ENCODE measurements around the gene PIM1. TPM values are rescaled to one million over a fixed set of nuclear protein-coding genes. Genes with fewer than 3 reads are reported as not detected.

The PIM1 gene
- total RNA-seq, 1 experiment from 2014 or later, result 42.1 TPM

DNA sequence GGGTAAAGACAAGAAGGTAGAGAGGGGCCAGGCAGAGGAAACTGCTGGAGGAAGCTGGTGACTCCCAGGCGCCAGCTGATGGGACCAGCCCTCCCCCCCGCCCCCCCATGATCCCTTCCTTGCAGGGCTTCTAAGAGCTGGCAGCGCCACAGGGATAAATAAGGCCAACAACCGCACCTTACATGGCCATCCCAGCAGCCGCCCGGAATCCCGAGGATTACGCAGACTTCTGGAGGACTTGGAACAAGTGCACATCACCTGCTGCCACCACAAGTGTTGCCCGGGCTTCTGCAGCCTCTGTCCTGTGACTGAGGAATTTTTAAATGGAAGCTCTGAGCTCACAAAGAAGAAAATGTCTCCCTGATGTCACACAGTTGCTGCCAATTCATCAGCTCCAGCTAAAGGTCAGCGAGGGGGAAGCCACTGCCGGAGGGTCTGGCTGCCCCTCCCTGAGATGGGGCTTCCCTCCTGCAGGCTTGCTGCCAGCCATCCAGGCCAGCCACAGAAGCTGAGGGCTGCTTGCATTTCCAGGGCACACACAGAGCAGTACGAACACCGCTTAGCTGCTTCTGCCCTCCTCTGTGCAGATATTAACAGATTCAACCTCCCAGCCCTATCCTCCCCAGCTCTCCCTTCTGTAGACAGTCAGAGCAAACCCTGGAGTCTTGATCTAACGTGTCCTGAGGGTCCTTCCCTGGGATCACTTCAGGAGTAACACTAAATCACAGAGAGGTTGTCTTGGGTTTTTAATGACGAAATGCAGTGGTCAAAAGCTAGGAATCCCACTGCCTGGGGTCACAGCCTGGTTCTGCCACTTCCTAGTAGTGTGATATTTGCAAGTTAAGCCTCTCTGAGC, 38.6 kb upstream of the PIM1 start:
- ATAC-seq (peak; percentile 52), DNase-seq (ENCODE audit: low read depth, low spot score) (no peak)
- CTCF ChIA-PET, result interaction anchor here (0.7 kb wide), 1 partner anchor 41 kb away, joined by 3 read pairs; no protein-coding TSS in a partner anchor
- TF ChIP-seq TCF7L2 (IDR thresholded peaks at IDR 0.05; ENCODE audit: low read depth, low read length) (no peak), SIN3A (IDR thresholded peaks at IDR 0.05; ENCODE audit: borderline replicate concordance, insufficient read depth, low read depth, low read length) (no peak)
- TF ChIP-seq, protein P1, sequence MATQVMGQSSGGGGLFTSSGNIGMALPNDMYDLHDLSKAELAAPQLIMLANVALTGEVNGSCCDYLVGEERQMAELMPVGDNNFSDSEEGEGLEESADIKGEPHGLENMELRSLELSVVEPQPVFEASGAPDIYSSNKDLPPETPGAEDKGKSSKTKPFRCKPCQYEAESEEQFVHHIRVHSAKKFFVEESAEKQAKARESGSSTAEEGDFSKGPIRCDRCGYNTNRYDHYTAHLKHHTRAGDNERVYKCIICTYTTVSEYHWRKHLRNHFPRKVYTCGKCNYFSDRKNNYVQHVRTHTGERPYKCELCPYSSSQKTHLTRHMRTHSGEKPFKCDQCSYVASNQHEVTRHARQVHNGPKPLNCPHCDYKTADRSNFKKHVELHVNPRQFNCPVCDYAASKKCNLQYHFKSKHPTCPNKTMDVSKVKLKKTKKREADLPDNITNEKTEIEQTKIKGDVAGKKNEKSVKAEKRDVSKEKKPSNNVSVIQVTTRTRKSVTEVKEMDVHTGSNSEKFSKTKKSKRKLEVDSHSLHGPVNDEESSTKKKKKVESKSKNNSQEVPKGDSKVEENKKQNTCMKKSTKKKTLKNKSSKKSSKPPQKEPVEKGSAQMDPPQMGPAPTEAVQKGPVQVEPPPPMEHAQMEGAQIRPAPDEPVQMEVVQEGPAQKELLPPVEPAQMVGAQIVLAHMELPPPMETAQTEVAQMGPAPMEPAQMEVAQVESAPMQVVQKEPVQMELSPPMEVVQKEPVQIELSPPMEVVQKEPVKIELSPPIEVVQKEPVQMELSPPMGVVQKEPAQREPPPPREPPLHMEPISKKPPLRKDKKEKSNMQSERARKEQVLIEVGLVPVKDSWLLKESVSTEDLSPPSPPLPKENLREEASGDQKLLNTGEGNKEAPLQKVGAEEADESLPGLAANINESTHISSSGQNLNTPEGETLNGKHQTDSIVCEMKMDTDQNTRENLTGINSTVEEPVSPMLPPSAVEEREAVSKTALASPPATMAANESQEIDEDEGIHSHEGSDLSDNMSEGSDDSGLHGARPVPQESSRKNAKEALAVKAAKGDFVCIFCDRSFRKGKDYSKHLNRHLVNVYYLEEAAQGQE (IDR thresholded peaks at IDR 0.05; ENCODE audit: insufficient read depth in 1 of 2, low read depth in 2 of 2, low read length in 1 of 2), result no peak
- POLR2A ChIA-PET, result interaction anchor here (0.5 to 0.7 kb wide), 4 partner anchors 25 to 416 kb away, joined by 3 to 7 read pairs (median 4); no protein-coding TSS in a partner anchor
- in situ Hi-C loops (cut with HindIII; ENCODE audit: low pct_unique_long_range_greater_than_20kb, low sequenced_read_pairs), result no loop called here
- intact Hi-C loops (cut with micrococcal nuclease; ENCODE audit: unreplicated experiment), result loop anchor here (5.0 kb wide), 1 partner anchor 41 kb away; the partner anchor contains the start of gene PIM1
- peak overlapping the region in 1 of 2 experiments; percentile 17; a peak in 2 of 4 replicates for H3K4me3 ChIP-seq (ENCODE audit: low read depth in 2 of 2, low read length in 2 of 2)
- no peaks in the 10 kb centered on the region for H3K36me3 ChIP-seq (ENCODE audit: control insufficient read depth, insufficient read depth, low read length)
- H3K27ac ChIP-seq (ENCODE audit: low read length), result peak overlapping the region; percentile 98
- BruUV-seq (replicated peaks), result no TSS peak
- H3K9me3 ChIP-seq (ENCODE audit: control insufficient read depth, insufficient read depth, low read depth, low read length), result no peaks in the 10 kb centered on the region
- peaks cover 77% of the 10 kb centered on the region for H3K4me1 ChIP-seq (ENCODE audit: control insufficient read depth, insufficient read depth, low read length)
- no peaks in the 10 kb centered on the region for H3K27me3 ChIP-seq (ENCODE audit: control insufficient read depth, insufficient read depth, low read length)

DNA sequence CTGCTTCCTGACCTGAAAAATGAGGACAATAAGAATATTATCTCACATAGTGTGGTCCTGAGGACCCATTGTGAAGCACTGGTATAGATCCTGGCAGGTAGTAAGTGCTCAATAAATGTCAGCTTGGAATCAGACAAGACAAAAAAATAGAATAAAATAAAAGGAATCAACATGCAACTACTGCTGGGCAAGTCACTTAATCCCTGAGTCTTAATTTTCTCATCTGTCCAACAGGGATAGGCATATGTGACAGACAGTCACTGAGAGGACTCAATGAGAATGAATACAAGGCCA, 38.0 kb upstream of the PIM1 start:
- no peak for ATAC-seq
- CTCF ChIA-PET, result no interaction called here
- Histone ChIP-seq H3K36me3 (ENCODE audit: control insufficient read depth, insufficient read depth, low read length) (no peaks in the 10 kb centered on the region), H3K4me1 (ENCODE audit: control insufficient read depth, insufficient read depth, low read length) (peaks cover 77% of the 10 kb centered on the region), H3K27me3 (ENCODE audit: control insufficient read depth, insufficient read depth, low read length) (no peaks in the 10 kb centered on the region), H3K9me3 (ENCODE audit: control insufficient read depth, insufficient read depth, low read depth, low read length) (no peaks in the 10 kb centered on the region), H3K4me3 (ENCODE audit: low read depth in 2 of 2, low read length in 2 of 2) (peak overlapping the region in 1 of 2 experiments; percentile 17; a peak in 1 of 4 replicates), H3K27ac (ENCODE audit: low read length) (peak overlapping the region; percentile 98)
- no peak for DNase-seq (ENCODE audit: low read depth, low spot score)
- POLR2A ChIA-PET, result no interaction called here
- BruUV-seq (replicated peaks), result no TSS peak
- in situ Hi-C loops (cut with HindIII; ENCODE audit: low pct_unique_long_range_greater_than_20kb, low sequenced_read_pairs), result no loop called here
- intact Hi-C loops (cut with micrococcal nuclease; ENCODE audit: unreplicated experiment), result loop anchor here (5.0 kb wide), 1 partner anchor 40 kb away; the partner anchor contains the start of gene PIM1
- TF ChIP-seq, protein P1 (IDR thresholded peaks at IDR 0.05; ENCODE audit: insufficient read depth in 1 of 2, low read depth in 2 of 2, low read length in 1 of 2), result no peak
- TF ChIP-seq TCF7L2 (IDR thresholded peaks at IDR 0.05; ENCODE audit: low read depth, low read length), result no peak
- TF ChIP-seq SIN3A (IDR thresholded peaks at IDR 0.05; ENCODE audit: borderline replicate concordance, insufficient read depth, low read depth, low read length), result no peak
- no peak for TF ChIP-seq POLR2AphosphoS5 (IDR thresholded peaks at IDR 0.05; ENCODE audit: low read depth, low read length)
- TF ChIP-seq, protein P2, sequence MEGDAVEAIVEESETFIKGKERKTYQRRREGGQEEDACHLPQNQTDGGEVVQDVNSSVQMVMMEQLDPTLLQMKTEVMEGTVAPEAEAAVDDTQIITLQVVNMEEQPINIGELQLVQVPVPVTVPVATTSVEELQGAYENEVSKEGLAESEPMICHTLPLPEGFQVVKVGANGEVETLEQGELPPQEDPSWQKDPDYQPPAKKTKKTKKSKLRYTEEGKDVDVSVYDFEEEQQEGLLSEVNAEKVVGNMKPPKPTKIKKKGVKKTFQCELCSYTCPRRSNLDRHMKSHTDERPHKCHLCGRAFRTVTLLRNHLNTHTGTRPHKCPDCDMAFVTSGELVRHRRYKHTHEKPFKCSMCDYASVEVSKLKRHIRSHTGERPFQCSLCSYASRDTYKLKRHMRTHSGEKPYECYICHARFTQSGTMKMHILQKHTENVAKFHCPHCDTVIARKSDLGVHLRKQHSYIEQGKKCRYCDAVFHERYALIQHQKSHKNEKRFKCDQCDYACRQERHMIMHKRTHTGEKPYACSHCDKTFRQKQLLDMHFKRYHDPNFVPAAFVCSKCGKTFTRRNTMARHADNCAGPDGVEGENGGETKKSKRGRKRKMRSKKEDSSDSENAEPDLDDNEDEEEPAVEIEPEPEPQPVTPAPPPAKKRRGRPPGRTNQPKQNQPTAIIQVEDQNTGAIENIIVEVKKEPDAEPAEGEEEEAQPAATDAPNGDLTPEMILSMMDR (IDR thresholded peaks at IDR 0.05), result no peak
